HPDE6-E6E7 (cell line): ENCODE data around the gene GRIN3B.
A peak's percentile ranks its signal among the peaks of the same experiment; 100 is the strongest.
"Not testable (repeated sequence)": the region's sequence is repeated elsewhere in the genome, so short reads cannot be mapped to it uniquely, and the experiment has no call there.

ENCODE experiments used
- DNase-seq: peaks from one replicate; pipeline ENCODE4 v3.0.0; 2011; ENCODE audit warnings: missing footprints; ENCODE audit errors: extremely low spot score

GRIN3B gene

DNA sequence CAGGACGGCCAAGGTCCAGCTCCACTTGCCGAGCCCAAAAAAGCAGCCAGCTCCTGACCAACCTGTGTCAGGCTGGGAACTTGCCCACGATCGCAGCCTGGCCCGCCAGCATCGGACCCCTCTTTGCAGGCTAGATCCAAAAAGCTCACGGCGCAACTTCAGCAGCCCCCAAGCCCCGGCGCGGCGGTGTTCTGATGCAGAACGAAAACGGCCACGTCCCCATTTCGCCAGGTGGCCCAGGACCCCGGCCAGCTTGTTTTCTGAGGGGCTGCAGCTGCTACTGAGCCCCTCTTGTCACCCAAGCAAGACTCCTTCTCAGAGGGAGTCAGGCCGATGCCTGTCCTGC lies 19.4 kb downstream of the GRIN3B start:
- no peak for DNase-seq

GRCh38 chr19:1019980-1020867 lies 20.0 kb downstream of the GRIN3B start:
- no peak for DNase-seq

- DNase-seq: peak; percentile 88
Measured at GRCh38 chr19:1020868-1021425, 20.7 kb downstream of the GRIN3B start, which contains the start of gene TMEM259. TSS of gene TMEM259 (minus strand) at chr19:1021123. CDS start at chr19:1020996, 127 bp downstream.

DNA sequence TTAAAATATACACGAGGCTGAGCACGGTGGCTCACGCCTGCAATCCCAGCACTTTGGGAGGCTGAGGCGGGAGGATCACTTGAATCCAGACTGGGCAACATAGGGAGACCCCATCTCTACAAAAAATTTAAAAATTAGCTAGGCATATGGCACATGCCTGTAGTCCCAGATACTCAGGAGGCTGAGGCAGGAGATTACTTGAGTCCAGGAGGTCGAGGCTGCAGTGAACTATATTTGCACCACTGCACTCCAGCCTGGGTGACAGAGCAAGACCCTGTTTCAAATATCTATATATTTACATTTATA lies 23.6 kb downstream of the GRIN3B start:
- not testable (repeated sequence) for DNase-seq

- DNase-seq: not testable (repeated sequence)
Measured at GRCh38 chr19:1025080-1025479, 24.9 kb downstream of the GRIN3B start.

DNA sequence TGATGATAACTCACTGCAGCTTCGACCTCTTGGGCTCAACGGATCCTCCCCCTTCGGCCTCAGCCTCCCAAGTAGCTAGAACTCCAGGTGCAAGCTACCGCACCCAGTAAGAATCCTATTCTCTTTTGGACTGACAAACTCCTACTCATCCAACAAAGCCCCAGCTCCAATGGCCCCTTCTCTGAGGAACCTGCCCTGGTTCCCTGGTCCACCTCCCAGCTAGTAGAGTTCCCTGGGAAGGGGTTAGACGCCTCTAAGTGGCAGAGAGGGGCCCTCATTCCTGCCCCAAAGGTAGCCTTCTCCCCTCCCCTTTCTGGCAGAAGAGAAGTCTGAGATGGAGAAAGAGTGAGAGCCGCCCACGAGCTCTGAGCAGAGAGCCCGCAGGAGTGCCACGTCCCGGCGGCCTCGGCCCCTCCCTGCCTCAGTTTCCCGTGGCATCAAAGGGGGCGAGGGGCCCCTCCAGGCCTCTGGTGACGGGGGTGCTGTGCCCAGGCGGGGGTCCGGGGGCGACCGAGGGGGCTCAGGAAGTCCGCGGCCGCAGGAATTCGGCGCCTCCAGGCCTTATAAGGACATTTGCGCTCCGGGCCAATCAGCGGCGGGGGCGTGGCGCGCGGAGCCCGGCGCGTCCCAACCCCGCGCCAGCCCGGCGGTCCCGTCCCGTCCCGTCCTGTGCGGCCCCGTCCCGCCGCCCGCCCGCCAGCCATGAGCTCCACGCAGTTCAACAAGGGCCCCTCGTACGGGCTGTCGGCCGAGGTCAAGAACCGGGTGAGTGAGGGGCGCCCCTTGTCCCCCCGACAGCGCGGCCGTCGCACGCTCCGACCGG lies 26.0 kb downstream of the GRIN3B start, which contains the start of gene CNN2:
TSS of gene CNN2 (plus strand) at position 649 of the 823 bp plus-strand sequence. CDS start at position 703, 54 bp downstream.
- peak; percentile 70 for DNase-seq

GRCh38 chr19:1026783-1027649 lies 26.8 kb downstream of the GRIN3B start:
- no peak for DNase-seq

GRCh38 chr19:1027650-1028061 lies 27.4 kb downstream of the GRIN3B start:
- peak; percentile 34 for DNase-seq

DNA sequence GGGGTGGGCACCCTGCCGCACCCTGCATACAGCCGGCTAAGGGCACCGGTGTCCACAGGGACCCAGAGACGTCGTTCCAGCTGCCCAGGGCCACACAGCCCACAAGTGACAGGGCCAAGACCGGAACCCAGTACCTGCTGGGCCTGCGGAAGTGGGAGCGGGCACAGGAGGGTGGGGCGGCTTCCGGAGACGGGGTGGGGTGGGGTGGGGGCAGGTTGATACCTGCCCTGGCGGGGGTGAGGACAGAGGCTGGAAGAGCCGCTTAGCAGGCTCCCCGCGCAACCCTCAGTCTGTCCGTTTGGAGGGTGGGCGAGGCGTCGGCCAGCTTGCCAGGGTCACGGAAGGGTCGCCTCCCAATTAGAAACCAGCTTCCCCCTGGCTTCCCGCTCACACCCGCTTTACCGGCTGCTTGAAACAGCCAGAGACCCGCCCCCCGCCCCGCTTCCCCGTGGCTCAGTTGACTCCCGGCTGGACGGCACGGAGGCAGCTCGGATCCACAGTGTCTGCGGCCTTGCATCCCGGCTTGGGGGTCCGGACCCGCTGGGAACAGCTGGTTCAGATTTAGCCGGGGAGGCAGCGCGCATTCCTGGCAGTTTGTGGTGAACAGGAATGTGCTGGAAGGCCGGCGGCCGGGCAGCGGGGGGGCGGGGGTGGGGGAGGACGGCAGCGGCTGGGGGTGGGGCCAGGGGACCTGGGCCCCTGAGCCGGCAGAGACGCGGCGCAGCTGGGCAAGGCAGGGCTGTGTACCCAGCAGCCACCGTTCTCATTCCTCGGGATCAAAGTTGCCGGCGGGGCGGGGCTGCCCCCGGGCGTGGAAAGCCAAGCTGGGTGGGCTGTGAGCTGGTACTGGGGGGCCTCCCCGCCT lies 28.1 kb downstream of the GRIN3B start:
- peak; percentile 80 for DNase-seq

DNA sequence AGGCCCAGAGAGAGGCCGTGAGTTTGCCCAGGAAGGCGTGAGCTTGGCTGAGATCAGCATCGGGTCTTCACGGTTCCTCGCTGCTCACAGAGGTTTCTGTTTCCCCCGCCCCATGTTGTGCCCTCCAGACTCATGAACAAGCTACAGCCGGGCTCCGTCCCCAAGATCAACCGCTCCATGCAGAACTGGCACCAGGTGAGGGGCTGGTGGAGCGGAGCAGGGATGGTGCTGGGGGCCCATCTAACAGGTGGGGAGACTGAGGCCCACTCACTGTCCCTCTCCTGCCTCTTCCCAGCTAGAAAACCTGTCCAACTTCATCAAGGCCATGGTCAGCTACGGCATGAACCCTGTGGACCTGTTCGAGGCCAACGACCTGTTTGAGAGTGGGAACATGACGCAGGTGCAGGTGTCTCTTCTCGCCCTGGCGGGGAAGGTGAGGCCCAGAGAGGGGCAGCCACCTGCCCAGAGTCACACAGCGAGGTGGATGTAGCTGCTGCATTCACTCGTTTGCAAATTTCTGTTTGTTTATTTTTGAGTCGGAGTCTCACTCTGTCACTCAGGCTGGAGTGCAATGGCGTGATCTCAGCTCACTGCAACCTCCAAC lies 32.1 kb downstream of the GRIN3B start:
- DNase-seq: no peak

GRCh38 chr19:1035998-1036621 lies 35.9 kb downstream of the GRIN3B start:
- no peak for DNase-seq

DNA sequence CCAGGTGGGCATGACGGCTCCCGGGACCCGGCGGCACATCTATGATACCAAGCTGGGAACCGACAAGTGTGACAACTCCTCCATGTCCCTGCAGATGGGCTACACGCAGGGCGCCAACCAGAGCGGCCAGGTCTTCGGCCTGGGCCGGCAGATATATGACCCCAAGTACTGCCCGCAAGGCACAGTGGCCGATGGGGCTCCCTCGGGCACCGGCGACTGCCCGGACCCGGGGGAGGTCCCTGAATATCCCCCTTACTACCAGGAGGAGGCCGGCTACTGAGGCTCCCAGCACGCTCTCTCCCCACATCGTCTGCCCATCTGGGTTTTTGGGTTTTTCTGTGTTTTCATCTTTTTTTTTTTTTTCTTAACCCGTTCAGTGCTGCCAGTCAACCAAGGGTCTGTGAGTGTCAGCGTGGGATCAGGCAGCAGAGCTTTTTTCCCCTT lies 37.4 kb downstream of the GRIN3B start:
- no peak for DNase-seq

GRCh38 chr19:1038978-1039645 lies 38.9 kb downstream of the GRIN3B start:
- DNase-seq: no peak

GRCh38 chr19:1039646-1040475 lies 39.6 kb downstream of the GRIN3B start, which contains the start of gene ABCA7:
TSS of gene ABCA7 (plus strand) at chr19:1040107. CDS start at chr19:1041362, 1,255 bp downstream.
- peak; percentile 90 for DNase-seq

DNA sequence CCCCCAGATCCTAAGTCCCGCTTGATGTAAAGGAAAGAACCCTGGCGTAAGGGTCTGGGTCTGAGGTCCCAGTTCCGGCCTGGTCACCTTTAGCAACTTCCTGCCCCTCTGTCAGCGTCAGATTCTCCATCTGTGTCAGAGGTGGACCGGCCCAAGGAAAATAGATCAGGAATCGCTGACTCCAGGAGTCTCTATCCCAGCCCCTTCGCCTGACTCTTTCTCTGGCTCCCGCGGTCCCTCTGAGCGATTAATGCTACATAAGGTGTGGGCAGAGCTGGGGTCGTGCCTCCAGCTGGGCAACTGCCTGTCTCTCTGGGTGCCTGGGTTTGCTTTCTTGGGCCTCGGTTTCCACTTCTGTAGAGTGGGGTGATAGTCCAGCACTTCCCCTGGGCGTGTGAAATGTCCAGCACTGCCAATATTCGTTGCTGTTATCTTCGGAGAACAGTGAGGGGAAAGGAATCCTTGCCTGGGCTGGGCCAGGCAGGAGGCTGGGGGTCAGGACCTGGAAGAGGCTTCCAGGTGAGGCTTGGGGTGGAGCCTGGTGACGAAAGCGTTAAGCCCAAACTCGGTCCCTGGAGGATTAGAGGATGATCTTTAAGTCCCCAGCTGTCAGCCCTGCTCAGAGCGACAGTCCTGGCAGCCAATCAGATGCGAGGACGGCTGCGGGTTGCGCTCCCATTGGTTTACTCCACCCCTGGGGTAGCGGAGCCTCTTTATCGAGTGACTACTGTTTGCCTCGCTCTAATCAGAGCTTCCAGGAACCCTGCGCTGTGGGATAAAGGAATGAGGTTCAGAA lies 40.5 kb downstream of the GRIN3B start:
- peak; percentile 100 for DNase-seq

- DNase-seq: no peak
Measured at GRCh38 chr19:1041272-1041834, 41.1 kb downstream of the GRIN3B start.
